ENCODE data around the gene STK24.

Gene STK24

DNA sequence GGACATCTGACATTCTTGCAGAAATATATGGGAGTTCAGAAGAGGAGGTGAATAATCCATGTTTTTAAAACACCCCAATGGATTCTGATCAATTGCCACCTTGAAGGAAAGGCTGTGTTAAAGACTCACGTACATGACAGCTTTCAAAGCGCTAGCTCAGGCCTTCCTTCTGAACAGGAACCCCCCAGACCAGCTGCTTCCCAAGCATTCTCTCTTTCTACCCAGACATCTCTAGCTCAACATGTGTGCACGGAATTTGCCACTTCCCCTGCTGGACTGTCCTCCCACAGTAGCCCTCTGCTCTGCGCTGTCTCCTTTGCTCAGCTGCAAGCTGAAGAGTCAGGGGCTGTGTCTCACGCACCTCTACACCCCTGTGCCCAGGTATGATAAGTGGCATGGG, 54.5 kb downstream of the STK24 start:
- H3K27ac ChIP-seq, result no peak overlapping the region
- TF ChIP-seq CTCF (IDR thresholded peaks at IDR 0.05) (no peak), ZFX (IDR thresholded peaks at IDR 0.05; ENCODE audit: borderline replicate concordance) (no peak)

- no peak overlapping the region for H3K27ac ChIP-seq
- no peak for TF ChIP-seq CTCF (IDR thresholded peaks at IDR 0.05)
- TF ChIP-seq ZFX (IDR thresholded peaks at IDR 0.05; ENCODE audit: borderline replicate concordance), result no peak
These were observed 55.3 kb downstream of the STK24 start for GRCh38 chr13:98521461-98522247.

DNA sequence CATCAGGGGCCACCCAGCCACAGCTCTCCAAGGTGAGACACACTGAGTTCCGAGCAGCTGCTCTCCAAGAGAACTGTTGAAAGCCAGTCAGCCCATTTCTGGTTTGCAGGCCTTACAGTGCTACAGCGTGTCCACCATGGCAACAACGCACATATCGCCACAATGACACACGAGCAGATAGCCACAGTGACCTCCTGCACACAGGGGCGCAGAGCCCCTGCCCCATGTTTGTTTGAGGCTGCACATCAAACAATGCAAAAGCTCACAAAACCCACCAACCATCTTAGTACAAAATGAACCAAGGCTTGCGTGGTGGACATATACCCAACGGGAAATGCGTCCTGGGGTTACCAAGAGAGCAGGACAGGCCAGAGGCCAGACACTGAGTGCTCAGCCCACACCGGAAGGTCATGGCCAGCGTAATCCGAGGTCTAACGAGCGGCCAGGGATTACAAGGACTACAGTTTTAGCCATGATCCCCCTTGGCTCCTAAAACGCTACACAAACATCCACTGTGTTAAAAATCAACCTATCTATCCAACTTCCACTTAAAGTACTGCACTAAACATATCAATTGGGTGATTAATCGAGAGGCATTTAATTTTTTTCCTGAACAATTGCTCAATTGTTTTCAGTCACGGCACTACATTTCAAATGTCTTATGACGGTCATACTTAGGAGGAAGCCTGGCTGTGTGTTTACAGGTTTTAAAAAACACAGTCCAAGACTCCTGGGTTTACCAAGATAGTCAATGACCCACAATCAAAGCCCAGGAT, 56.0 kb downstream of the STK24 start:
- TF ChIP-seq CTCF (IDR thresholded peaks at IDR 0.05) (no peak), ZFX (IDR thresholded peaks at IDR 0.05; ENCODE audit: borderline replicate concordance) (no peak)
- H3K27ac ChIP-seq, result no peak overlapping the region

GRCh38 chr13:98519976-98520375, 56.9 kb downstream of the STK24 start:
- H3K27ac ChIP-seq, result no peak overlapping the region
- no peak for TF ChIP-seq CTCF (IDR thresholded peaks at IDR 0.05)
- TF ChIP-seq ZFX (IDR thresholded peaks at IDR 0.05; ENCODE audit: borderline replicate concordance), result no peak

GRCh38 chr13:98517576-98518310, 59.2 kb downstream of the STK24 start:
- H3K27ac ChIP-seq, result no peak overlapping the region
- TF ChIP-seq CTCF (IDR thresholded peaks at IDR 0.05), result no peak
- no peak for TF ChIP-seq ZFX (IDR thresholded peaks at IDR 0.05; ENCODE audit: borderline replicate concordance)

GRCh38 chr13:98515818-98516465, 61.0 kb downstream of the STK24 start:
- no peak for TF ChIP-seq ZFX (IDR thresholded peaks at IDR 0.05; ENCODE audit: borderline replicate concordance)
- TF ChIP-seq CTCF (IDR thresholded peaks at IDR 0.05), result no peak
- no peak overlapping the region for H3K27ac ChIP-seq
